H1 (cell line): Measurements from ENCODE around the gene SLC38A8. TPM values are rescaled to one million over a fixed set of nuclear protein-coding genes. Genes with fewer than 3 reads are reported as not detected.

Experiments used
- CTCF ChIA-PET: fragments of 300-600 bp; sonication (Branson Sonifier 250); formaldehyde crosslinking; loops from one replicate; lab custom pipeline; 2021; ENCODE audit not compliant: partially characterized antibody; lab: Charles Lee
- POLR2A ChIA-PET: fragments of 300-600 bp; sonication (Branson Sonifier 250); formaldehyde crosslinking; loops from one replicate; lab custom pipeline; 2021; ENCODE audit warnings: inconsistent platforms; ENCODE audit not compliant: partially characterized antibody; lab: Charles Lee
- DNase-seq, 2 experiments: peaks; one replicate each; pipeline versions ENCODE4 v3.0.0 to v3.0.0-alpha.2; 2010 to 2022; ENCODE audit warnings: low spot score in 2 of 2, low read depth in 1 of 2, mixed read lengths in 1 of 2
- FAIRE-seq: peaks from 2 replicates; lab custom pipeline; 2011; peaks lifted over from hg19 to GRCh38; lab: Jason Lieb, UNC
- H2AFZ ChIP-seq: 2 replicates; pipeline ENCODE4 v1.8.1; 2012; ENCODE audit warnings: low read length, inconsistent platforms
- H2AK5ac ChIP-seq: 2 replicates; pipeline ENCODE4 v1.6.1; 2013; ENCODE audit warnings: low read depth, low read length
- H2BK120ac ChIP-seq: replicated peaks from 2 replicates; pipeline ENCODE3; 2013; ENCODE audit warnings: low read depth, low read length, inconsistent platforms
- H2BK12ac ChIP-seq: 2 replicates; pipeline ENCODE4 v1.6.1; 2013; ENCODE audit warnings: low read depth, low read length
- H2BK15ac ChIP-seq: 2 replicates; pipeline ENCODE4 v1.6.1; 2013; ENCODE audit warnings: low read length
- H2BK20ac ChIP-seq: 2 replicates; pipeline ENCODE4 v1.6.1; 2013; ENCODE audit warnings: low read length
- H2BK5ac ChIP-seq: 2 replicates; pipeline ENCODE4 v1.6.1; 2013; ENCODE audit warnings: low read depth, low read length
- H3K14ac ChIP-seq: 2 replicates; pipeline ENCODE4 v1.6.1; 2013; ENCODE audit warnings: inconsistent platforms; ENCODE audit not compliant: insufficient read length
- H3K18ac ChIP-seq: 2 replicates; pipeline ENCODE4 v1.6.1; 2013; ENCODE audit warnings: low read length; ENCODE audit errors: extremely low read depth
- H3K23ac ChIP-seq: 2 replicates; pipeline ENCODE4 v1.6.1; 2013; ENCODE audit warnings: inconsistent platforms; ENCODE audit not compliant: insufficient read length
- H3K23me2 ChIP-seq: 2 replicates; pipeline ENCODE4 v1.6.1; 2013; ENCODE audit warnings: low read depth, low read length
- H3K27ac ChIP-seq: 2 replicates; pipeline ENCODE4 v1.6.1; 2011; ENCODE audit warnings: low read depth, low read length, inconsistent platforms
- H3K27me3 ChIP-seq, 4 experiments: replicated peaks in 1 of 4; 1 replicate in 1 of 4; 2 replicates in 3 of 4; pipeline versions ENCODE4 v1.6.1 to v1.8.1; 2011 to 2013; ENCODE audit warnings: low read length in 3 of 4, mild to moderate bottlenecking in 3 of 4, inconsistent platforms in 2 of 4, mixed read lengths in 2 of 4, moderate library complexity in 1 of 4; ENCODE audit not compliant: control insufficient read depth in 3 of 4, insufficient read depth in 3 of 4; ENCODE audit errors: extremely low read depth in 1 of 4
- H3K36me3 ChIP-seq, 4 experiments: 2 replicates each; pipeline versions ENCODE4 v1.6.1 to v1.8.1; 2011 to 2013; ENCODE audit warnings: mild to moderate bottlenecking in 4 of 4, low read length in 3 of 4, moderate library complexity in 2 of 4, control low read depth in 1 of 4, inconsistent platforms in 1 of 4; ENCODE audit not compliant: insufficient read depth in 4 of 4, control insufficient read depth in 2 of 4
- H3K4ac ChIP-seq: replicated peaks from 2 replicates; pipeline ENCODE3; 2013; ENCODE audit warnings: low read length, low read depth, mixed read lengths, inconsistent platforms; ENCODE audit not compliant: insufficient read length
- H3K4me1 ChIP-seq, 4 experiments: replicated peaks in 1 of 4; 1 replicate in 1 of 4; 2 replicates in 3 of 4; pipeline versions ENCODE4 v1.6.1 to v1.8.1; 2011 to 2013; ENCODE audit warnings: low read length in 3 of 4, inconsistent platforms in 2 of 4, mixed read lengths in 1 of 4; ENCODE audit not compliant: insufficient read depth in 4 of 4, control insufficient read depth in 3 of 4
- H3K4me2 ChIP-seq, 2 experiments: 2 replicates each; pipeline versions ENCODE4 v1.6.1 to v1.8.1; 2011 to 2013; ENCODE audit warnings: low read depth in 2 of 2, low read length in 2 of 2, control low read depth in 1 of 2, inconsistent platforms in 1 of 2, mild to moderate bottlenecking in 1 of 2; ENCODE audit not compliant: insufficient read depth in 1 of 2
- H3K4me3 ChIP-seq, 4 experiments: fragments of 200-600, 300-600 bp in 1 of 4; sonication (generic), shearing (Covaris generic), sonication (Bioruptor Twin) in 1 of 4; 2 replicates each; pipeline versions ENCODE4 v1.5.1 to v1.8.1; 2011 to 2016; ENCODE audit warnings: low read length in 4 of 4, low read depth in 3 of 4, control low read depth in 2 of 4, inconsistent platforms in 2 of 4, mild to moderate bottlenecking in 2 of 4, mixed read lengths in 1 of 4, moderate library complexity in 1 of 4; ENCODE audit not compliant: insufficient read depth in 2 of 4; ENCODE audit errors: extremely low read depth in 1 of 4
- H3K56ac ChIP-seq: replicated peaks from 2 replicates; pipeline ENCODE3; 2013; ENCODE audit warnings: low read depth, mild to moderate bottlenecking, mixed read lengths, low read length, inconsistent platforms; ENCODE audit not compliant: insufficient read length
- H3K79me1 ChIP-seq: 2 replicates; pipeline ENCODE4 v1.6.1; 2013; ENCODE audit warnings: low read depth, low read length, control low read depth
- H3K79me2 ChIP-seq, 2 experiments: 2 replicates each; pipeline versions ENCODE4 v1.6.1 to v1.8.1; 2012 to 2013; ENCODE audit warnings: low read length in 2 of 2, mild to moderate bottlenecking in 2 of 2, inconsistent platforms in 1 of 2; ENCODE audit not compliant: insufficient read depth in 2 of 2, control insufficient read depth in 1 of 2
- H3K9ac ChIP-seq, 4 experiments: replicated peaks in 1 of 4; 1 replicate in 1 of 4; 2 replicates in 3 of 4; pipeline versions ENCODE4 v1.6.1 to v1.8.1; 2011 to 2013; ENCODE audit warnings: low read depth in 3 of 4, low read length in 3 of 4, control low read depth in 2 of 4, mild to moderate bottlenecking in 2 of 4, moderate library complexity in 2 of 4, inconsistent platforms in 1 of 4; ENCODE audit errors: extremely low read depth in 1 of 4
- H3K9me3 ChIP-seq, 2 experiments: 2 replicates each; pipeline versions ENCODE4 v1.6.1 to v1.8.1; 2012 to 2013; ENCODE audit warnings: mild to moderate bottlenecking in 2 of 2, moderate library complexity in 2 of 2, control low read depth in 1 of 2, inconsistent platforms in 1 of 2, low read depth in 1 of 2, low read length in 1 of 2, mixed read lengths in 1 of 2; ENCODE audit not compliant: insufficient read depth in 2 of 2
- H4K20me1 ChIP-seq, 2 experiments: replicated peaks in 1 of 2; 2 replicates each; pipeline versions ENCODE3 to v1.8.1; 2011 to 2013; ENCODE audit warnings: inconsistent platforms in 2 of 2, low read length in 2 of 2, mild to moderate bottlenecking in 1 of 2; ENCODE audit not compliant: insufficient read depth in 2 of 2, control insufficient read depth in 1 of 2
- H4K5ac ChIP-seq: 2 replicates; pipeline ENCODE4 v1.6.1; 2013; ENCODE audit warnings: low read length, low read depth, mixed read lengths, inconsistent platforms; ENCODE audit not compliant: insufficient read length
- H4K8ac ChIP-seq: 2 replicates; pipeline ENCODE4 v1.8.0; 2013; ENCODE audit warnings: mild to moderate bottlenecking, moderate library complexity, low read length, inconsistent platforms; ENCODE audit not compliant: insufficient read depth; ENCODE audit errors: extremely low read depth
- H4K91ac ChIP-seq: replicated peaks from 2 replicates; pipeline ENCODE3; 2013; ENCODE audit warnings: low read length, mixed read lengths, inconsistent platforms; ENCODE audit not compliant: insufficient read length
- CHD2 ChIP-seq: IDR thresholded peaks from 2 replicates; pipeline ENCODE4 v1.6.1; 2012; ENCODE audit warnings: low read length, improper control_type of control experiment
- EGR1 ChIP-seq: IDR thresholded peaks from 2 replicates; pipeline ENCODE4 v1.6.1; 2011; ENCODE audit warnings: low read depth, low read length, borderline replicate concordance
- HDAC2 ChIP-seq, 2 experiments: fragments of 300-600 bp in 1 of 2; sonication (generic) in 1 of 2; IDR thresholded peaks; 2 replicates each; pipeline ENCODE4 v1.6.1; 2011 to 2012; ENCODE audit warnings: low read depth in 2 of 2, low read length in 2 of 2, mild to moderate bottlenecking in 2 of 2, moderate library complexity in 2 of 2, borderline replicate concordance in 1 of 2, inconsistent platforms in 1 of 2
- HDAC6 ChIP-seq: IDR thresholded peaks from one replicate; pipeline ENCODE4 v1.7.1; 2012; ENCODE audit warnings: low read depth, mild to moderate bottlenecking, inconsistent platforms, low read length, moderate library complexity
- KDM1A ChIP-seq: fragments of 200-600, 300-600 bp; sonication (generic); IDR thresholded peaks from 2 replicates; pipeline ENCODE4 v1.7.1; 2016; ENCODE audit warnings: mild to moderate bottlenecking, low read length, borderline replicate concordance
- MAX ChIP-seq: IDR thresholded peaks from 2 replicates; pipeline ENCODE4 v1.6.1; 2012; ENCODE audit warnings: inconsistent platforms
- PHF8 ChIP-seq: fragments of 200-600 bp; sonication (generic); conservative IDR thresholded peaks from 2 replicates; pipeline ENCODE4 v1.7.1; 2012; ENCODE audit warnings: low read depth, mild to moderate bottlenecking, inconsistent platforms, low read length, moderate library complexity
- RBBP5 ChIP-seq: IDR thresholded peaks from 2 replicates; pipeline ENCODE4 v1.7.1; 2012; ENCODE audit warnings: low read depth, mild to moderate bottlenecking, inconsistent platforms, low read length, moderate library complexity, borderline replicate concordance
- RXRA ChIP-seq: IDR thresholded peaks from 2 replicates; pipeline ENCODE4 v1.6.1; 2011; ENCODE audit warnings: low read depth, mild to moderate bottlenecking, low read length, moderate library complexity; ENCODE audit not compliant: insufficient read depth
- SIRT6 ChIP-seq: IDR thresholded peaks from one replicate; pipeline ENCODE4 v1.7.1; 2012; ENCODE audit warnings: low read length, inconsistent platforms
- SP4 ChIP-seq: IDR thresholded peaks from 2 replicates; pipeline ENCODE4 v1.6.1; 2012; ENCODE audit warnings: low read length, inconsistent platforms
- TCF12 ChIP-seq: IDR thresholded peaks from 2 replicates; pipeline ENCODE4 v1.6.1; 2011; ENCODE audit warnings: low read depth, mild to moderate bottlenecking, low read length
- YY1 ChIP-seq: IDR thresholded peaks from 2 replicates; pipeline ENCODE4 v1.6.1; 2011; ENCODE audit warnings: low read depth, mild to moderate bottlenecking, low read length
- WGBS, 2 experiments: shearing (Covaris generic) in 1 of 2; methylation state at CpG; one replicate each; pipeline versions ENCODE4 v1.1.6 to v1.1.7; 2013 to 2015; ENCODE audit warnings: low lambda C conversion rate in 2 of 2, mixed read lengths in 2 of 2, inconsistent platforms in 1 of 2, low coverage in 1 of 2, missing lambda C conversion rate in 1 of 2; ENCODE audit not compliant: insufficient replicate concordance in 2 of 2, insufficient coverage in 1 of 2, insufficient read length in 1 of 2; ENCODE audit errors: extremely low coverage in 1 of 2, missing lambda C conversion rate in 1 of 2; 5-methylcytosine and 5-hydroxymethylcytosine counted together
- polyA plus RNA-seq, 7 experiments: library from polyadenylated mRNA; depleted of rRNA in 3 of 7; stranded (reverse) in 5 of 7; unstranded in 2 of 7; fragments of >200 nt in 5 of 7; fragments of 200-250 nt in 2 of 7; gene quantifications; 1 replicate in 5 of 7; 2 replicates in 1 of 7; 4 replicates in 1 of 7; pipeline versions ENCODE4 v1.2.1 to v1.2.3, GENCODE V29; 2011 to 2013; ENCODE audit warnings: missing spikeins in 2 of 7, mixed read lengths in 2 of 7
- total RNA-seq: library from RNA; stranded (reverse); fragmentation: NEBNext Ultra II Directional; extraction: Animal tissue kit (Norgen Biotek cat#: 25700); gene quantifications from 2 replicates; pipeline ENCODE4 v1.2.1, GENCODE V29; 2021

Gene SLC38A8
- total and polyA plus RNA-seq, 2 of the 8 experiments (the other 6 are each of a cell fraction or from before 2014, with no cell fraction given), result 0.08 TPM; not detected in 1

DNA sequence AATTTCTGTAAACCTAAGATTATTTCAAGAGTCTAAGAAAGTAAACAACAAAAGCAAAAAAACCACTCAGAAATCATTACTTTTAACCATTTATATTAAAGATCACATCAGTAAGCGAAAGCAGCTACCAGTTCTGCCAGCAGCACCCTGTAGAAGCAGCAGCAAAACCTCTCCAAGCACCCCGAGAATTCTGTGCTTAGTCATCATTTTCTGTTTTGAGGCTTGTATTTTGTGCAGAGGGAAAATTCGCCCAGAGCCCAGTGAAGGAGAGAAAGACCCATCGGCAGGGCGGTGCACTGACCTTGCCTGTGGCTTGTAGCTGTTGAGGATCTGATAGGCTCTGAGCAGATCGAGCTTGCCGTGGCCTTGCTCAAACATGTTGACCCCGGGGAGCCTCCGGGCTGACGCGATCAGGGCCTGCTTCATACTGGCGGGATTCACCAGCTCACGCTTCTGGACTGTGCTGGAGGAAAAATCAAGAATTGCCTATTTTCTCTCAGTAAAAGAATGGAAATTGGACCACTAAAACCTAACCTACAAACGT is 38.9 kb upstream of the SLC38A8 start:
- no peak for FAIRE-seq
- no peak overlapping the region for H2BK120ac ChIP-seq

More for the DNA sequence above, 38.9 kb upstream of the SLC38A8 start:
- Histone ChIP-seq H4K20me1 (peaks cover 0 to 4% of the 10 kb centered on the region in 2 experiments), H2BK12ac (no peak overlapping the region), H3K23me2 (no peaks in the 10 kb centered on the region), H4K91ac (no peak overlapping the region), H3K23ac (no peak overlapping the region), H2BK20ac (no peak overlapping the region), H3K56ac (no peak overlapping the region), H2AK5ac (no peak overlapping the region), H3K4me3 (no peak overlapping the region), H3K79me1 (no peaks in the 10 kb centered on the region; the same call in 1 of the 2 replicates), H3K79me2 (peaks cover 0 to 8% of the 10 kb centered on the region in 2 experiments; a peak in 2 of 4 replicates), H2BK15ac (no peak overlapping the region)
- POLR2A ChIA-PET, result no interaction called here
- TF ChIP-seq SIRT6 (no peak), RXRA (no peak), PHF8 (no peak), CHD2 (no peak), KDM1A (no peak), HDAC2 (IDR thresholded peaks at IDR 0.05; ENCODE audit: borderline replicate concordance in 1 of 2, low read depth in 2 of 2, low read length in 2 of 2) (no peak), RBBP5 (no peak), MAX (no peak), HDAC6 (no peak), TCF12 (no peak), YY1 (no peak), EGR1 (no peak), SP4 (no peak)
- TF ChIP-seq, all 59 proteins: peak for 0
- Histone ChIP-seq H3K9ac (no peak overlapping the region; a peak in 1 of 7 replicates), H4K8ac (no peak overlapping the region), H4K5ac (no peak overlapping the region), H3K4ac (no peak overlapping the region), H3K9me3 (no peaks in the 10 kb centered on the region), H3K36me3 (peaks cover 10 to 30% (median 20%) of the 10 kb centered on the region in 4 experiments; a peak in 7 of 8 replicates), H3K4me2 (no peak overlapping the region), H3K27me3 (no peaks in the 10 kb centered on the region), H2AFZ (no peak overlapping the region), H3K18ac (no peak overlapping the region), H2BK5ac (no peak overlapping the region), H3K14ac (no peak overlapping the region), H3K27ac (no peak overlapping the region), H3K4me1 (no peaks in the 10 kb centered on the region)
- 93% methylated on average over 14 of the region's 14 CpGs; no CpG with 5 or more reads in 1 of the 2 experiments for WGBS, 2 experiments
- DNase-seq, result no peak
- CTCF ChIA-PET, result interaction anchor here (0.7 to 5.6 kb wide), 4 partner anchors 12 to 250 kb away, joined by 3 to 32 read pairs (median 4); no protein-coding TSS in a partner anchor
